Measurements from ENCODE around the gene NBEAL1.
"Not testable (repeated sequence)": the region's sequence is repeated elsewhere in the genome, so short reads cannot be mapped to it uniquely, and the experiment has no call there.

NBEAL1 gene

GRCh38 chr2:203229674-203230073 is 215.0 kb downstream of the NBEAL1 start:
- not testable (repeated sequence) for H3K4ac ChIP-seq (ENCODE audit: low read length); DNase-seq (ENCODE audit: low spot score); H3K14ac ChIP-seq (ENCODE audit: low read length); H3K27ac ChIP-seq (replicated peaks; ENCODE audit: low read length); H2BK12ac ChIP-seq (ENCODE audit: low read length); H3K9me3 ChIP-seq (replicated peaks in 1 of 2; ENCODE audit: control insufficient read depth in 2 of 2, insufficient read depth in 1 of 2, low read depth in 1 of 2, low read length in 2 of 2); H3K36me3 ChIP-seq (replicated peaks in 1 of 2; ENCODE audit: control insufficient read depth in 2 of 2, insufficient read depth in 2 of 2, low read length in 2 of 2); H3K9ac ChIP-seq (ENCODE audit: low read depth, low read length, poor library complexity); H2AK5ac ChIP-seq (ENCODE audit: low read depth, low read length); H3K27me3 ChIP-seq (ENCODE audit: control insufficient read depth in 3 of 3, insufficient read depth in 3 of 3, low read depth in 1 of 3, low read length in 3 of 3); H3K79me1 ChIP-seq (ENCODE audit: low read depth, low read length); H2BK5ac ChIP-seq (ENCODE audit: low read length); H2BK120ac ChIP-seq (ENCODE audit: low read depth, low read length); H3K23ac ChIP-seq (ENCODE audit: low read depth, low read length, poor library complexity); H3K4me3 ChIP-seq (ENCODE audit: low read length in 2 of 2); H4K91ac ChIP-seq (ENCODE audit: low read depth, low read length, poor library complexity); H4K8ac ChIP-seq (ENCODE audit: low read depth, low read length); H3K4me2 ChIP-seq (ENCODE audit: insufficient read depth, low read length, poor library complexity, severe bottlenecking); H2AFZ ChIP-seq (ENCODE audit: low read length); H3K4me1 ChIP-seq (ENCODE audit: control insufficient read depth in 2 of 2, insufficient read depth in 1 of 2, low read depth in 1 of 2, low read length in 2 of 2); H3K18ac ChIP-seq (ENCODE audit: low read length); H2BK15ac ChIP-seq (ENCODE audit: low read length)
- WGBS, 2 donors (ENCODE audit: extremely low coverage in 2 of 2, insufficient read length in 2 of 2, insufficient replicate concordance in 1 of 2), result no CpG with 5 or more reads among the region's 2 CpGs

DNA sequence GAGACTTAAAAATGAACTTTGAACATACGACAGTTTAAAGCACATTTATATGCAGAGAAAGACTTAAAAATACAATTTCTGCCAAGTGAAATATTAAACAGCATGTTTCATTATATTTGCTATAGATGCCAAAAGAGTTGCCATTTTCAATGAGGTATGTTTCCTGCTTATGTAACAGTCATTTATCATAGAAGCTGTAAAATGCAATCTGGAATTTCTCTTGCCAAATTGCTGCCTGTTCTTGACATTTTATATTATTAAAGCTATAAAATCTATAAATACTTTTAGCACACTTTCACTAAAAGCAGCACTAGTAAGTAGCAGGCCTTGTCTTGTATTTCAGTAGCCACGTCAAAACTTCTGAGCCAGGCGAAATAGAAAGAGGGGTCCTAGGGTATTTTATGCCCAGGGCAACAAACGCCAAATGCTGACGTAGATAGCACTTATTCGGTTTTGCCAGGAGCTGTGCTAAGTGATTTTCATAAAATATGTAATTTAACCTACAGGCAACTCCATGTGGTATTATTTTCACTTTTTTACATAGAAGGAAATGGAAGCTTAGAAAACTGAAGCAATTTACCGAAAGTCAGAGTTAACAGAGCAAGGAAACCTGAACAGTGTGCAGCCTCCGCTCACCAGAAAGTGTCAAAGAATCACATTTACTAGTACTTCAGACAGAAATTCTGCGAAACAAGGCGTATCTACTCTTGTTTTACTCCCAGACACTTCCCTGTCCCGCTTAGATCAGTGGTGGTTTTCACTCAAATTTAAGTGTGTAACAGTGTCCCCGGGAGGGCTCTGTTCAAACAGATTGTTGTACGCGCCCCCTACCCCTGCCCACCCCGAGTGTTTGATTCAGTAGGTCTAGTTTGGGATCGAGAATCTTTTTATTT is 222.9 kb downstream of the NBEAL1 start:
- Histone ChIP-seq H3K4me1 (ENCODE audit: control insufficient read depth in 2 of 2, insufficient read depth in 1 of 2, low read depth in 1 of 2, low read length in 2 of 2) (peaks cover 2 to 3% of the 10 kb centered on the region in 2 donors), H3K36me3 (replicated peaks in 1 of 2; ENCODE audit: control insufficient read depth in 2 of 2, insufficient read depth in 2 of 2, low read length in 2 of 2) (peaks cover 0 to 15% of the 10 kb centered on the region in 2 donors), H3K79me1 (ENCODE audit: low read depth, low read length) (peaks cover 1% of the 10 kb centered on the region), H3K4me2 (ENCODE audit: insufficient read depth, low read length, poor library complexity, severe bottlenecking) (no peak overlapping the region), H2AK5ac (ENCODE audit: low read depth, low read length) (no peak overlapping the region), H3K27me3 (ENCODE audit: control insufficient read depth in 3 of 3, insufficient read depth in 3 of 3, low read depth in 1 of 3, low read length in 3 of 3) (no peaks in the 10 kb centered on the region), H3K23ac (ENCODE audit: low read depth, low read length, poor library complexity) (no peak overlapping the region), H4K91ac (ENCODE audit: low read depth, low read length, poor library complexity) (no peak overlapping the region), H2BK12ac (ENCODE audit: low read length) (no peak overlapping the region), H2AFZ (ENCODE audit: low read length) (peak overlapping the region; percentile 100), H3K4ac (ENCODE audit: low read length) (no peak overlapping the region), H3K9ac (ENCODE audit: low read depth, low read length, poor library complexity) (no peak overlapping the region), H3K27ac (replicated peaks; ENCODE audit: low read length) (no peak overlapping the region), H2BK15ac (ENCODE audit: low read length) (no peak overlapping the region), H3K4me3 (ENCODE audit: low read length in 2 of 2) (peak overlapping the region in 1 of 2 donors; percentile 68), H4K8ac (ENCODE audit: low read depth, low read length) (no peak overlapping the region), H3K14ac (ENCODE audit: low read length) (no peak overlapping the region), H2BK120ac (ENCODE audit: low read depth, low read length) (no peak overlapping the region), H3K9me3 (replicated peaks in 1 of 2; ENCODE audit: control insufficient read depth in 2 of 2, insufficient read depth in 1 of 2, low read depth in 1 of 2, low read length in 2 of 2) (no peaks in the 10 kb centered on the region), H2BK5ac (ENCODE audit: low read length) (no peak overlapping the region), H3K18ac (ENCODE audit: low read length) (no peak overlapping the region)
- no peak for DNase-seq (ENCODE audit: low spot score)
- no CpG with 5 or more reads among the region's 16 CpGs for WGBS, 2 donors (ENCODE audit: extremely low coverage in 2 of 2, insufficient read length in 2 of 2, insufficient replicate concordance in 1 of 2)

GRCh38 chr2:203238292-203238703 is 223.6 kb downstream of the NBEAL1 start:
- H2AFZ ChIP-seq (ENCODE audit: low read length), result peak overlapping the region; percentile 100
- WGBS, 2 donors (ENCODE audit: extremely low coverage in 2 of 2, insufficient read length in 2 of 2, insufficient replicate concordance in 1 of 2), result no CpG with 5 or more reads among the region's 22 CpGs
- no peak for DNase-seq (ENCODE audit: low spot score)

DNA sequence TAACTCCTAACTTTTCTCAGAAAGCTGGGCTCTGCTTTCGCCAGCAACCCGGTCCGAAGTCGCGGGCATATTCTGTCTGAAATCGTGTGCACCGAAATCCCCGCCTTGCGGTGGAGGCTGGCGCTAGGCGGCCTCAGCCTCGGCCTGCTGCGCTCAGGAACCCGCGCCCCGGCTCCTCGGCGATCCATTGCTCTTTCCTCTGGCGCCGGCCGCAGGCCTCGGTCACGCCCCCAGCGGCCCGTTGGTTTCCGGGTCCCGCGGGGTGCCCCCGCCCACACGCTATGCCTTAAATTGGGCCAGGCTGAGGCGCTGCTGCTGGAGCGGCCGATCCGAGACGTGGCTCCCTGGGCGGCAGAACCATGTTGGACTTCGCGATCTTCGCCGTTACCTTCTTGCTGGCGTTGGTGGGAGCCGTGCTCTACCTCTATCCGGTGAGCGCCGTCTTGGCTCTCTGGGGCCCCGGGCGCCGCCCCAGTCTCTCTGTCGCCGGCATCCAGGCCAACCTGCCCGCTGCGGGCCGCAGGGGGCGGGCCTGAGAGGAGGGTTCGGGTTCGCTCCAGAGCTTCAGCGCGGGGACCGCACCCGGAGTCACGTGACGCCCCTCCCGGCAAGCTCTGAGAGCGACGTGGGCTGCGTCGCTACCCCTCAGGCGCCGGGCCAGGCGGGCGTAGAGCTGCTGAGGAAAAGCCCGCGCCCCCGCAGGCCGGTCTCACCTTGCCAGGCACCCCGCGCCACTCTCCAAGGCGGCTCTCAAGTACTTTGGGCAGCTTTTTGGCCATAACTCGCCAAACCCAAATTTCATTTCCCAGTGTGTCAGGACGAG is 224.2 kb downstream of the NBEAL1 start, which contains the start of gene CYP20A1:
TSS of gene CYP20A1 (plus strand) at position 315 of the 823 bp plus-strand sequence. CDS start at position 360, 45 bp downstream.
- Histone ChIP-seq H3K9ac (ENCODE audit: low read depth, low read length, poor library complexity) (peak within 1 kb of the TSS; percentile 89), H3K79me1 (ENCODE audit: low read depth, low read length) (peaks cover 2% of the 10 kb centered on the region), H3K27ac (replicated peaks; ENCODE audit: low read length) (peak within 1 kb of the TSS; percentile 99), H4K91ac (ENCODE audit: low read depth, low read length, poor library complexity) (no peak within 1 kb of the TSS), H3K27me3 (ENCODE audit: control insufficient read depth in 3 of 3, insufficient read depth in 3 of 3, low read depth in 1 of 3, low read length in 3 of 3) (no peaks in the 10 kb centered on the region), H2AK5ac (ENCODE audit: low read depth, low read length) (peak within 1 kb of the TSS; percentile 73), H3K4ac (ENCODE audit: low read length) (no peak within 1 kb of the TSS), H3K23ac (ENCODE audit: low read depth, low read length, poor library complexity) (peak within 1 kb of the TSS; percentile 92), H3K18ac (ENCODE audit: low read length) (peak within 1 kb of the TSS; percentile 99), H3K4me2 (ENCODE audit: insufficient read depth, low read length, poor library complexity, severe bottlenecking) (peak within 1 kb of the TSS; percentile 75), H4K8ac (ENCODE audit: low read depth, low read length) (no peak within 1 kb of the TSS), H2BK12ac (ENCODE audit: low read length) (no peak within 1 kb of the TSS), H2AFZ (ENCODE audit: low read length) (peak within 1 kb of the TSS; percentile 100), H3K14ac (ENCODE audit: low read length) (peak within 1 kb of the TSS; percentile 31), H3K4me3 (ENCODE audit: low read length in 2 of 2) (peak within 1 kb of the TSS; percentile 68 to 93), H2BK5ac (ENCODE audit: low read length) (peak within 1 kb of the TSS; percentile 89), H3K36me3 (replicated peaks in 1 of 2; ENCODE audit: control insufficient read depth in 2 of 2, insufficient read depth in 2 of 2, low read length in 2 of 2) (peaks cover 0 to 27% of the 10 kb centered on the region in 2 donors), H3K9me3 (replicated peaks in 1 of 2; ENCODE audit: control insufficient read depth in 2 of 2, insufficient read depth in 1 of 2, low read depth in 1 of 2, low read length in 2 of 2) (no peaks in the 10 kb centered on the region), H2BK120ac (ENCODE audit: low read depth, low read length) (no peak within 1 kb of the TSS), H3K4me1 (ENCODE audit: control insufficient read depth in 2 of 2, insufficient read depth in 1 of 2, low read depth in 1 of 2, low read length in 2 of 2) (peaks cover 2 to 3% of the 10 kb centered on the region in 2 donors), H2BK15ac (ENCODE audit: low read length) (no peak within 1 kb of the TSS)
- peak; percentile 92 for DNase-seq (ENCODE audit: low spot score)
- WGBS, 2 donors (ENCODE audit: extremely low coverage in 2 of 2, insufficient read length in 2 of 2, insufficient replicate concordance in 1 of 2), result no CpG with 5 or more reads among the region's 80 CpGs

More at GRCh38 chr2:203238292-203238703, 223.6 kb downstream of the NBEAL1 start:
- H3K4ac ChIP-seq (ENCODE audit: low read length), result no peak overlapping the region
- H2BK5ac ChIP-seq (ENCODE audit: low read length), result no peak overlapping the region
- H3K27ac ChIP-seq (replicated peaks; ENCODE audit: low read length), result peak overlapping the region; percentile 99
- no peaks in the 10 kb centered on the region for H3K27me3 ChIP-seq (ENCODE audit: control insufficient read depth in 3 of 3, insufficient read depth in 3 of 3, low read depth in 1 of 3, low read length in 3 of 3)
- no peak overlapping the region for H4K8ac ChIP-seq (ENCODE audit: low read depth, low read length)
- peaks cover 0 to 22% of the 10 kb centered on the region in 2 donors for H3K36me3 ChIP-seq (replicated peaks in 1 of 2; ENCODE audit: control insufficient read depth in 2 of 2, insufficient read depth in 2 of 2, low read length in 2 of 2)
- H3K23ac ChIP-seq (ENCODE audit: low read depth, low read length, poor library complexity), result no peak overlapping the region
- no peak overlapping the region for H3K18ac ChIP-seq (ENCODE audit: low read length)
- no peaks in the 10 kb centered on the region for H3K9me3 ChIP-seq (replicated peaks in 1 of 2; ENCODE audit: control insufficient read depth in 2 of 2, insufficient read depth in 1 of 2, low read depth in 1 of 2, low read length in 2 of 2)
- H3K4me2 ChIP-seq (ENCODE audit: insufficient read depth, low read length, poor library complexity, severe bottlenecking), result peak overlapping the region; percentile 28
- H3K9ac ChIP-seq (ENCODE audit: low read depth, low read length, poor library complexity), result no peak overlapping the region
- no peak overlapping the region for H2BK12ac ChIP-seq (ENCODE audit: low read length)
- peak overlapping the region; percentile 68 to 93 for H3K4me3 ChIP-seq (ENCODE audit: low read length in 2 of 2)
- H3K79me1 ChIP-seq (ENCODE audit: low read depth, low read length), result peaks cover 1% of the 10 kb centered on the region
- H2AK5ac ChIP-seq (ENCODE audit: low read depth, low read length), result no peak overlapping the region
- peaks cover 2 to 3% of the 10 kb centered on the region in 2 donors for H3K4me1 ChIP-seq (ENCODE audit: control insufficient read depth in 2 of 2, insufficient read depth in 1 of 2, low read depth in 1 of 2, low read length in 2 of 2)
- H3K14ac ChIP-seq (ENCODE audit: low read length), result no peak overlapping the region
- no peak overlapping the region for H2BK120ac ChIP-seq (ENCODE audit: low read depth, low read length)
- no peak overlapping the region for H4K91ac ChIP-seq (ENCODE audit: low read depth, low read length, poor library complexity)
- H2BK15ac ChIP-seq (ENCODE audit: low read length), result no peak overlapping the region
